HCT116 (cell line): ENCODE data around the gene INPP4A. TPM values are rescaled to one million over a fixed set of nuclear protein-coding genes. Genes with fewer than 3 reads are reported as not detected.

Experiments used
- ATAC-seq: fragments of 200-7000 bp; cut with Tn5 transposase; 2 replicates; pipeline ENCODE4 v1.9.1; 2020; ENCODE audit warnings: mild to moderate bottlenecking, moderate library complexity
- BruUV-seq: library from RNA; stranded (reverse); fragments of 400-500 nt; replicated peaks from 2 replicates; lab custom pipeline; 2021; lab: Mats Ljungman, UMichigan
- CTCF ChIA-PET: fragments of 300-600 bp; sonication (Branson Sonifier 250); formaldehyde crosslinking; loops from one replicate; lab custom pipeline; 2021; ENCODE audit warnings: antibody characterized with exemption; lab: Charles Lee
- POLR2A ChIA-PET: fragments of 300-600, 350-600 bp; sonication (Branson Sonifier 250); formaldehyde crosslinking; loops from one replicate; lab custom pipeline; 2021; ENCODE audit warnings: antibody characterized with exemption; lab: Charles Lee
- RAD21 ChIA-PET, 2 experiments: fragments of 300-600 bp; sonication (Branson Sonifier 250); formaldehyde crosslinking; loops; one replicate each; lab custom pipeline; 2023; ENCODE audit warnings: low total read pairs in 2 of 2; ENCODE audit not compliant: uncharacterized antibody in 2 of 2, unreplicated experiment in 2 of 2, low non-redundant PET in 1 of 2; lab: Charles Lee
- DNase-seq: peaks from one replicate; pipeline ENCODE4 v3.0.0-alpha.2; 2010; ENCODE audit warnings: low read depth, low spot score
- H2AFZ ChIP-seq: fragments of 200-600 bp; shearing (Covaris generic), sonication (generic); 2 replicates; pipeline ENCODE4 v1.6.1; 2017; ENCODE audit warnings: low read depth, mixed run types, mixed read lengths, antibody characterized with exemption, low read length; ENCODE audit not compliant: poor library complexity, severe bottlenecking
- H3K27ac ChIP-seq: 2 replicates; pipeline ENCODE4 v1.5.1; 2012; ENCODE audit warnings: low read depth, low read length
- H3K27me3 ChIP-seq: fragments of 200-600 bp; sonication (generic); 2 replicates; pipeline ENCODE4 v1.6.1; 2016; ENCODE audit warnings: mixed run types, low read length, mixed read lengths; ENCODE audit not compliant: insufficient read depth
- H3K36me3 ChIP-seq, 2 experiments: fragments of 200-500 bp in 1 of 2; fragments of 200-600 bp in 1 of 2; sonication (Bioruptor generic) in 1 of 2; sonication (generic) in 1 of 2; 2 replicates each; pipeline versions ENCODE4 v1.5.1 to v1.6.1; 2014 to 2016; ENCODE audit warnings: low read length in 2 of 2, inconsistent platforms in 1 of 2, mixed read lengths in 1 of 2, mixed run types in 1 of 2; ENCODE audit not compliant: insufficient read depth in 2 of 2, control insufficient read depth in 1 of 2
- H3K4me1 ChIP-seq, 2 experiments: fragments of 200-600 bp in 1 of 2; sonication (generic) in 1 of 2; 2 replicates each; pipeline versions ENCODE4 v1.5.1 to v1.6.1; 2012 to 2017; ENCODE audit warnings: low read length in 2 of 2, inconsistent platforms in 1 of 2, mild to moderate bottlenecking in 1 of 2, mixed read lengths in 1 of 2, mixed run types in 1 of 2, moderate library complexity in 1 of 2; ENCODE audit not compliant: insufficient read depth in 2 of 2, control insufficient read depth in 1 of 2
- H3K4me2 ChIP-seq: fragments of 200-600 bp; sonication (generic); 2 replicates; pipeline ENCODE4 v1.6.1; 2017; ENCODE audit warnings: mixed run types, low read length, mixed read lengths
- H3K4me3 ChIP-seq, 2 experiments: fragments of 200-600 bp in 1 of 2; sonication (generic) in 1 of 2; replicated peaks in 1 of 2; 2 replicates each; pipeline ENCODE4 v1.5.1; 2011 to 2016; ENCODE audit warnings: low read length in 2 of 2, control low read depth in 1 of 2, low read depth in 1 of 2, mild to moderate bottlenecking in 1 of 2, mixed read lengths in 1 of 2, mixed run types in 1 of 2
- H3K79me2 ChIP-seq: fragments of 200-600 bp; sonication (generic); 2 replicates; pipeline ENCODE4 v1.6.1; 2017; ENCODE audit warnings: mild to moderate bottlenecking, mixed run types, low read length, moderate library complexity, mixed read lengths; ENCODE audit not compliant: insufficient read depth
- H3K9ac ChIP-seq: fragments of 200-600 bp; sonication (generic); 2 replicates; pipeline ENCODE4 v1.6.1; 2016; ENCODE audit warnings: low read length, mixed read lengths
- H3K9me2 ChIP-seq: fragments of 200-600 bp; sonication (generic), shearing (Covaris generic); 2 replicates; pipeline ENCODE4 v1.6.1; 2017; ENCODE audit warnings: mixed run types, mild to moderate bottlenecking, moderate library complexity; ENCODE audit not compliant: insufficient read depth
- H3K9me3 ChIP-seq, 2 experiments: fragments of 200-500 bp in 1 of 2; fragments of 200-600 bp in 1 of 2; sonication (Bioruptor generic) in 1 of 2; sonication (generic) in 1 of 2; 2 replicates each; pipeline ENCODE4 v1.6.1; 2014 to 2017; ENCODE audit warnings: low read length in 2 of 2, mixed read lengths in 2 of 2, inconsistent platforms in 1 of 2, low read depth in 1 of 2, mild to moderate bottlenecking in 1 of 2, mixed run types in 1 of 2, moderate library complexity in 1 of 2; ENCODE audit not compliant: control insufficient read depth in 1 of 2, insufficient read depth in 1 of 2
- H4K20me1 ChIP-seq: fragments of 200-600 bp; sonication (generic), shearing (Covaris generic); 2 replicates; pipeline ENCODE4 v1.6.1; 2017; ENCODE audit warnings: mixed run types, mild to moderate bottlenecking, moderate library complexity; ENCODE audit not compliant: insufficient read depth
- ATF3 ChIP-seq: IDR thresholded peaks from 2 replicates; pipeline ENCODE4 v1.6.1; 2012
- CBX3 ChIP-seq: IDR thresholded peaks from 2 replicates; pipeline ENCODE4 v1.6.1; 2012; ENCODE audit warnings: low read depth
- EGR1 ChIP-seq: IDR thresholded peaks from 2 replicates; pipeline ENCODE4 v1.6.1; 2012; ENCODE audit warnings: low read depth
- EZH2 ChIP-seq: fragments of 200-600 bp; sonication (generic); IDR thresholded peaks from 2 replicates; pipeline ENCODE4 v1.6.1; 2017; ENCODE audit warnings: antibody characterized with exemption, mixed run types
- EZH2phosphoT487 ChIP-seq: fragments of 200-600 bp; IDR thresholded peaks from 2 replicates; pipeline ENCODE4 v1.6.1; 2018; ENCODE audit warnings: antibody characterized with exemption, borderline replicate concordance
- FOSL1 ChIP-seq: IDR thresholded peaks from 2 replicates; pipeline ENCODE4 v1.6.1; 2012; ENCODE audit warnings: low read depth
- JUND ChIP-seq: IDR thresholded peaks from 2 replicates; pipeline ENCODE4 v1.6.1; 2012
- MAX ChIP-seq: IDR thresholded peaks from 2 replicates; pipeline ENCODE4 v1.6.1; 2012
- POLR2A ChIP-seq: IDR thresholded peaks from 2 replicates; pipeline ENCODE4 v1.7.0; 2011; ENCODE audit warnings: borderline replicate concordance; ENCODE audit not compliant: insufficient read depth, insufficient read length; ENCODE audit errors: extremely low read depth
- REST ChIP-seq: IDR thresholded peaks from 2 replicates; pipeline ENCODE4 v1.6.1; 2012; ENCODE audit warnings: low read depth
- SIN3A ChIP-seq: IDR thresholded peaks from 2 replicates; pipeline ENCODE4 v1.6.1; 2012; ENCODE audit warnings: low read depth
- SRF ChIP-seq: IDR thresholded peaks from 2 replicates; pipeline ENCODE4 v1.6.1; 2012; ENCODE audit warnings: low read depth
- YY1 ChIP-seq: IDR thresholded peaks from 2 replicates; pipeline ENCODE4 v1.6.1; 2011; ENCODE audit warnings: low read length, low read depth, moderate library complexity, mild to moderate bottlenecking; ENCODE audit not compliant: insufficient replicate concordance; ENCODE audit errors: extremely low read depth
- intact Hi-C: fragments of 100-400 bp; cut with micrococcal nuclease; formaldehyde crosslinking; loops from 2 replicates; pipeline ENCODE4 v1.10.0; 2022
- total RNA-seq: library from RNA; stranded (reverse); gene quantifications from one replicate; pipeline ENCODE4 v1.2.1, GENCODE V29; 2021; ENCODE audit not compliant: unreplicated experiment
- TF ChIP-seq, protein P1 (sequence below), 3 experiments: fragments of 200-600 bp in 1 of 3; sonication (generic) in 1 of 3; IDR thresholded peaks in 2 of 3; conservative IDR thresholded peaks in 1 of 3; 2 replicates each; pipeline ENCODE4 v1.5.1; 2012 to 2017; ENCODE audit warnings: low read depth in 2 of 3, low read length in 2 of 3, antibody characterized with exemption in 1 of 3, borderline replicate concordance in 1 of 3, control low read depth in 1 of 3, mild to moderate bottlenecking in 1 of 3, mixed read lengths in 1 of 3, mixed run types in 1 of 3, moderate library complexity in 1 of 3; ENCODE audit not compliant: insufficient read depth in 1 of 3

The INPP4A gene
- total RNA-seq, 1 experiment from 2014 or later, result 18.5 TPM

GRCh38 chr2:98522854-98523253, 78.2 kb downstream of the INPP4A start:
- no peaks in the 10 kb centered on the region for H3K9me2 ChIP-seq
- no peaks in the 10 kb centered on the region for H3K36me3 ChIP-seq
- no peaks in the 10 kb centered on the region for H3K9me3 ChIP-seq
- no peak overlapping the region for H2AFZ ChIP-seq
- H4K20me1 ChIP-seq, result no peaks in the 10 kb centered on the region
- H3K4me1 ChIP-seq, result no peaks in the 10 kb centered on the region
- no peak for TF ChIP-seq EZH2phosphoT487
- TF ChIP-seq EGR1, result no peak
- no peak for TF ChIP-seq YY1
- no peak for TF ChIP-seq MAX
- no peak for TF ChIP-seq FOSL1
- no peak for TF ChIP-seq EZH2
- TF ChIP-seq CBX3, result no peak
- TF ChIP-seq SIN3A, result no peak
- TF ChIP-seq, protein P1, sequence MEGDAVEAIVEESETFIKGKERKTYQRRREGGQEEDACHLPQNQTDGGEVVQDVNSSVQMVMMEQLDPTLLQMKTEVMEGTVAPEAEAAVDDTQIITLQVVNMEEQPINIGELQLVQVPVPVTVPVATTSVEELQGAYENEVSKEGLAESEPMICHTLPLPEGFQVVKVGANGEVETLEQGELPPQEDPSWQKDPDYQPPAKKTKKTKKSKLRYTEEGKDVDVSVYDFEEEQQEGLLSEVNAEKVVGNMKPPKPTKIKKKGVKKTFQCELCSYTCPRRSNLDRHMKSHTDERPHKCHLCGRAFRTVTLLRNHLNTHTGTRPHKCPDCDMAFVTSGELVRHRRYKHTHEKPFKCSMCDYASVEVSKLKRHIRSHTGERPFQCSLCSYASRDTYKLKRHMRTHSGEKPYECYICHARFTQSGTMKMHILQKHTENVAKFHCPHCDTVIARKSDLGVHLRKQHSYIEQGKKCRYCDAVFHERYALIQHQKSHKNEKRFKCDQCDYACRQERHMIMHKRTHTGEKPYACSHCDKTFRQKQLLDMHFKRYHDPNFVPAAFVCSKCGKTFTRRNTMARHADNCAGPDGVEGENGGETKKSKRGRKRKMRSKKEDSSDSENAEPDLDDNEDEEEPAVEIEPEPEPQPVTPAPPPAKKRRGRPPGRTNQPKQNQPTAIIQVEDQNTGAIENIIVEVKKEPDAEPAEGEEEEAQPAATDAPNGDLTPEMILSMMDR (IDR thresholded peaks at IDR 0.05 in 2 of 3, conservative IDR thresholded peaks at IDR 0.05 in 1 of 3; ENCODE audit: borderline replicate concordance in 1 of 3, insufficient read depth in 1 of 3, low read depth in 2 of 3, low read length in 2 of 3), result no peak
- no peak for TF ChIP-seq ATF3
- TF ChIP-seq JUND, result no peak
- no peak for TF ChIP-seq REST
- no peak for TF ChIP-seq POLR2A
- no peak for TF ChIP-seq SRF
- TF ChIP-seq, all 23 proteins: peak for 0
- Histone ChIP-seq H3K4me3 (no peak overlapping the region), H3K79me2 (no peaks in the 10 kb centered on the region), H3K27me3 (no peaks in the 10 kb centered on the region), H3K27ac (no peak overlapping the region), H3K4me2 (no peak overlapping the region), H3K9ac (no peak overlapping the region)
- DNase-seq (no peak), ATAC-seq (no peak)
- no TSS peak for BruUV-seq
- ChIA-PET POLR2A (no interaction called here), RAD21 (no interaction called here), CTCF (interaction anchor here (1.2 kb wide), 1 partner anchor 36 kb away, joined by 3 read pairs; no protein-coding TSS in a partner anchor)
- intact Hi-C loops, result no loop called here
